ENCODE results near the gene TFDP1. TPM values are rescaled to one million over a fixed set of nuclear protein-coding genes. Genes with fewer than 3 reads are reported as not detected.

TFDP1 gene
- total RNA-seq, 2 experiments from 2014 or later: 180 to 191 TPM

DNA sequence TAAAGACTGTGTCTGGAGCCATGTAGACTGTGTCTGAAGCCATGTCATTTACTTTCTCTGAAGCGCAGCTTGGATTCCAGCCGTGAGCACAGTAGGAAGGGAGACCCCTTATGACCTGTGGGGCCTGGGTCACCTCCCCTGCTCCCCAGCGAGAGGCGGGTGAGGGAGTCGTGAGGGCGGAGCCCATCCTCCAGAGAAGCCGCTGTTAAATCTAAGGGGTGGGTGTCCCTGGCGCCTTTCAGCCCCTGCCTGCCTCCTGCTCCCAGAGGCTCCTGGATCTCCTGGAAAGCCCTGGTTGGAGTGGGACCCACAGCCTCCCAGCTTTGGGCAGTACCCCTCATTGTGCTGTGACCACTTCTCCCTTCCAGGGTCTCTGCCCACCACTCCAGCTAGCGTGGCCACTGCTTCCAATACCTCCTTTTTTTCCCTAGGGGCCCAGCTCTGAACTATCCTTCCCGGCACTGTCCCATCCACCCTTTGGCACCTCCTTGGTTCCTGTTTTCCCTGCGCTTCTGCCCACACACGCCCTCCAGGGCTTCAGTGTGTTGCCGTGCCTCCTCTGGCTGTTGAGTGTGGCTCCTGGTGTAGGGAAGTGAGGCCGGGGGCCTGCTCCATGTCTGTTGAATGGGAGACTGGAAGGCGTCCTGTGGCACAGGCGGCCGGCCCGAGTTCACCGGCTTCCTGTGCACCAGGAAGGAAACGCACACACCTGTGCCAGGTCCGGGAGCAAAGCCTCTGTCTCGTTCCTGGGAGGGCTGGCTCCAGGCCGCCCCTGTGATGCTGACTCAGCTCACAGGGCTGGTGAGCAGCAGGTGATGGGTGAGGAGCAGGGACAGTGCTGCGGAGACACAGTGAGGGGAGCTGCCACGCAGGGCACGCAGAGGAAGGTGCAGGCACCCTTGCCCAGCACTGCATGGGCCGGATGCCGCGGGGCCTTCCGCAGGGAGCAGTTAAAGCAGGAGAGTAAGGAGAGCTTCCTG, 44.0 kb downstream of the TFDP1 start:
- no peaks in the 10 kb centered on the region for H3K9me3 Mint-ChIP-seq (ENCODE audit: insufficient read depth)
- H3K27me3 Mint-ChIP-seq (ENCODE audit: low read depth): no peaks in the 10 kb centered on the region
- DNase-seq (no peak), ATAC-seq (no peak)
- CTCF ChIA-PET: no interaction called here
- H3K27ac Mint-ChIP-seq: no peak overlapping the region
- POLR2A ChIA-PET: no interaction called here
- peaks cover 9% of the 10 kb centered on the region for H3K4me1 Mint-ChIP-seq (ENCODE audit: low read depth)
- H3K4me3 Mint-ChIP-seq: no peak overlapping the region
- H3K36me3 Mint-ChIP-seq (ENCODE audit: low read depth): peaks cover 59% of the 10 kb centered on the region

DNA sequence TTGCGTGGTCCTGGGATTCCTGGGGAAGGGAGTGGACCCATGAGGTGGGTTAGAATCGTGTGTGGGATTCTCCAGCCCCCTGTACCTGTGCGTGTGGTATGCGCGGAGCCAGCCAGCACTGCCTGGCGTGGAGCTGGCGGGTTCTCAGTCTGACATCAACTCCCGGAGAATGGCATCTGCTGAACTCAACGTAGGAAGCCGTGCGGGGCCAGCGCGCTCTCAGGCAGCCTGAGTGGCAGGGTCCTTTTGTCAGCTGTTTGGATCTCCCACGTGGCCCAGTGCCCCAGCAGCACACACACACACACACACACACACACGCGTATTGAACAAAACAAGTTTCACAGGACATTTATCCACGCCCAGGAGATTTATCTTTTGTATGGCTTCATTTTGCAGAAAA, 45.3 kb downstream of the TFDP1 start:
- Mint-ChIP-seq H3K4me1 (ENCODE audit: low read depth) (peaks cover 21% of the 10 kb centered on the region), H3K36me3 (ENCODE audit: low read depth) (peaks cover 61% of the 10 kb centered on the region), H3K27ac (no peak overlapping the region), H3K4me3 (no peak overlapping the region), H3K9me3 (ENCODE audit: insufficient read depth) (no peaks in the 10 kb centered on the region), H3K27me3 (ENCODE audit: low read depth) (no peaks in the 10 kb centered on the region)
- DNase-seq (no peak), ATAC-seq (no peak)
- POLR2A ChIA-PET: no interaction called here
- CTCF ChIA-PET: no interaction called here

DNA sequence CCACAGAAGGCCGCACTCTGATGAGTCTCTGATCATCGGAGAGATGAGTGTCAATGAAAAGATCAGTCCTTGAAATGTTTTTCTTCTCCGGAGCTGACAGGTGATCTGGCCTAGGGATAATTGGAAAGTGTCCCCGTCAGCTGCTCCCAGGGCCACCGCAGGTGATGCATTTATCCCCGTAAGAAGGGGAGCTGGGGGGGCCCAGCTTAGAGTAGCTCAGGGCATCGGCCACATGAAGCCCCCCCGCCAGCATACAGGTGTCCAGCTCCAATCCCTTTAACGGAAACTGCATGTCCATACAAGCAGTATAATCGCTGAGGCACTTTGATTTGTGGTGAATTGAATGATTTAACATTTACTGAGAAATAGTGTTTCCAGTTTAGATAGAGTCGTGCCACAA, 45.7 kb downstream of the TFDP1 start:
- ATAC-seq (no peak), DNase-seq (no peak)
- no peak overlapping the region for H3K27ac Mint-ChIP-seq
- H3K4me1 Mint-ChIP-seq (ENCODE audit: low read depth): peaks cover 21% of the 10 kb centered on the region
- no peak overlapping the region for H3K4me3 Mint-ChIP-seq
- H3K9me3 Mint-ChIP-seq (ENCODE audit: insufficient read depth): no peaks in the 10 kb centered on the region
- H3K27me3 Mint-ChIP-seq (ENCODE audit: low read depth): no peaks in the 10 kb centered on the region
- H3K36me3 Mint-ChIP-seq (ENCODE audit: low read depth): peaks cover 60% of the 10 kb centered on the region
- POLR2A ChIA-PET: no interaction called here
- CTCF ChIA-PET: no interaction called here

DNA sequence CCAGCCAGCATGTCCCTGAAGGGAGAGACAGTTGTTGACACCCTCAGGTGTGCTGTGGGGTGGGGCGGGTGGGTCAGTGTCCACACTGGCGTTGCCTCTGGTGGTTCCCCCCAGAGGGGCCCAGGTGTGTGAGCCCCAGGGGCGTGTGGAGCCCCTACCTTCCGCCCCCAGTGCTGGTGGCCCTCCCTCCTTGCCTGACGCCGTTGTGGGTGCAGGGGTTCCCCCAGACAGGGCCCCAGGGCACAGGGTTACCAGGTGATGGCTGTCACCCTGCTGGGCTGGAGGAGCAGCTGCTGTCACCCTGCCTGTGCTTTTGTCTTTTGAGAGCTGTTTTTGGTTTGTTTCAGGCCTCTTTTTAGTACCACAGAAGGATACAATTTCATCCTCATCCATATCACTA, 46.3 kb downstream of the TFDP1 start:
- DNase-seq (no peak), ATAC-seq (no peak)
- CTCF ChIA-PET: no interaction called here
- Mint-ChIP-seq H3K27me3 (ENCODE audit: low read depth) (no peaks in the 10 kb centered on the region), H3K4me1 (ENCODE audit: low read depth) (peaks cover 21% of the 10 kb centered on the region), H3K27ac (no peak overlapping the region), H3K36me3 (ENCODE audit: low read depth) (peaks cover 58% of the 10 kb centered on the region), H3K4me3 (no peak overlapping the region), H3K9me3 (ENCODE audit: insufficient read depth) (no peaks in the 10 kb centered on the region)
- POLR2A ChIA-PET: no interaction called here

GRCh38 chr13:113631341-113632095, 47.0 kb downstream of the TFDP1 start:
- no peak overlapping the region for H3K4me3 Mint-ChIP-seq
- no peak overlapping the region for H3K27ac Mint-ChIP-seq
- no peak for ATAC-seq
- peaks cover 21% of the 10 kb centered on the region for H3K4me1 Mint-ChIP-seq (ENCODE audit: low read depth)
- POLR2A ChIA-PET: no interaction called here
- H3K9me3 Mint-ChIP-seq (ENCODE audit: insufficient read depth): no peaks in the 10 kb centered on the region
- CTCF ChIA-PET: no interaction called here
- no peaks in the 10 kb centered on the region for H3K27me3 Mint-ChIP-seq (ENCODE audit: low read depth)
- H3K36me3 Mint-ChIP-seq (ENCODE audit: low read depth): peaks cover 56% of the 10 kb centered on the region
- DNase-seq: no peak

GRCh38 chr13:113632706-113633484, 48.3 kb downstream of the TFDP1 start:
- Mint-ChIP-seq H3K27ac (no peak overlapping the region), H3K9me3 (ENCODE audit: insufficient read depth) (no peaks in the 10 kb centered on the region), H3K4me3 (no peak overlapping the region), H3K27me3 (ENCODE audit: low read depth) (no peaks in the 10 kb centered on the region), H3K4me1 (ENCODE audit: low read depth) (peaks cover 21% of the 10 kb centered on the region), H3K36me3 (ENCODE audit: low read depth) (peaks cover 62% of the 10 kb centered on the region)
- ChIA-PET CTCF (no interaction called here), POLR2A (no interaction called here)
- DNase-seq: no peak
- ATAC-seq: no peak

GRCh38 chr13:113633485-113633873, 48.9 kb downstream of the TFDP1 start:
- ChIA-PET POLR2A (no interaction called here), CTCF (no interaction called here)
- Mint-ChIP-seq H3K36me3 (ENCODE audit: low read depth) (peaks cover 64% of the 10 kb centered on the region), H3K4me3 (no peak overlapping the region), H3K27me3 (ENCODE audit: low read depth) (no peaks in the 10 kb centered on the region), H3K27ac (no peak overlapping the region), H3K4me1 (ENCODE audit: low read depth) (peaks cover 21% of the 10 kb centered on the region), H3K9me3 (ENCODE audit: insufficient read depth) (no peaks in the 10 kb centered on the region)
- no peak for ATAC-seq
- DNase-seq: no peak

DNA sequence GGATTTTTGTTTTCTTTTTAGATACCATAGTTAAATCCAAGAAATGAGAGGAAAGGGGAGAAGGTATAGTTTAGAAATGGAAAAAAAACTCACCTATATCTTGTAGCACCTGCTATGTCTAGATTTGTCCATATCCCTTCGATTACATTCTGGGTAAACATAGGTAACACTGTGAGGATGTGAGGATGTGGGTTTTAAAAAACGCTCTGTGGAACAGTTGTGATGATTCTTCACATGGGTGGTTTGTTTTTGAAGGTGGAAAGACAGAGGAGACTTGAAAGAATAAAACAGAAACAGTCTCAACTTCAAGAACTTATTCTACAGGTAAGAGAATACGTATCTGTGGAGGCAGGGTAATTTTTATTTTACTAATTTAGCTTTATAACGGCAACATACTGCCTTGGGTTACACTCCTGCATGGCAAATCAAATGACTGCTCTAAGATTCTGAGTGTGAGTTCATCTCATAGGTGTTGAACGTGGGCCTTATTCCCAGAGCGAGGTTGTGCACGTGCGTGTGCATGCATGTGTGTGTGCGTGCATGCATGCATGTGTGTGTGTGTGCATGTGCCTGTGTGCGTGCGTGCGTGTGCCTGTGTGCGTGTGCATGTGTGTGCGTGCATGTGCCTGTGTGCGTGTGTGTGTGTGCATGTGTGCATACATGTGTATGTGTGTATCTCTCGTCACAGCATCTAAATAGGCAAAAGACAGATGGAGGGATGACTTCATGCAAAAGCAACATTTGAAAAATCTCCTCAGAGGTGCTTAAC, 49.9 kb downstream of the TFDP1 start:
- DNase-seq: no peak
- ChIA-PET CTCF (no interaction called here), POLR2A (no interaction called here)
- no peak overlapping the region for H3K4me3 Mint-ChIP-seq
- H3K27ac Mint-ChIP-seq: peak overlapping the region; percentile 17
- no peaks in the 10 kb centered on the region for H3K9me3 Mint-ChIP-seq (ENCODE audit: insufficient read depth)
- ATAC-seq: no peak
- H3K4me1 Mint-ChIP-seq (ENCODE audit: low read depth): peaks cover 21% of the 10 kb centered on the region
- no peaks in the 10 kb centered on the region for H3K27me3 Mint-ChIP-seq (ENCODE audit: low read depth)
- peaks cover 68% of the 10 kb centered on the region for H3K36me3 Mint-ChIP-seq (ENCODE audit: low read depth)

DNA sequence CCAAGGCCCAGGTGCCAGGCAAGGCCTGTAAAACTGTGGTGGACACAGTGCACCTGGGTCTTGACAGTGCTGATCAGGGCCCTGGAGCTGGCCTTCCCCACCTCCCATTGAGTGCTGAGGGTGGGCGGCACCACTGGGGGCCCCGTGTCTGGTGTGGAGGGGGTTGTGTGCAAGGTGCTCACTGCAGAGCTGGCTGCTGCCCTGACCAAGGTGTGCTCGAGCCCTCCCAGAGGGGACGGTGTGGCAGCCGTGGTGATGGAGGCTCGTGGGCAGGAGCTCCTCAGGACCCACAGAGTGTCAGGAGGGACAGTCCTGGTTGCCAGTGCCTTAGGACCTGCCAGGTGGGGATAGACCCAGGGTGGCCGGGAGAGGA, 50.5 kb downstream of the TFDP1 start:
- Mint-ChIP-seq H3K36me3 (ENCODE audit: low read depth) (peaks cover 73% of the 10 kb centered on the region), H3K4me1 (ENCODE audit: low read depth) (peaks cover 21% of the 10 kb centered on the region), H3K27me3 (ENCODE audit: low read depth) (no peaks in the 10 kb centered on the region), H3K4me3 (no peak overlapping the region), H3K27ac (no peak overlapping the region), H3K9me3 (ENCODE audit: insufficient read depth) (no peaks in the 10 kb centered on the region)
- CTCF ChIA-PET: no interaction called here
- POLR2A ChIA-PET: no interaction called here
- no peak for ATAC-seq
- no peak for DNase-seq

DNA sequence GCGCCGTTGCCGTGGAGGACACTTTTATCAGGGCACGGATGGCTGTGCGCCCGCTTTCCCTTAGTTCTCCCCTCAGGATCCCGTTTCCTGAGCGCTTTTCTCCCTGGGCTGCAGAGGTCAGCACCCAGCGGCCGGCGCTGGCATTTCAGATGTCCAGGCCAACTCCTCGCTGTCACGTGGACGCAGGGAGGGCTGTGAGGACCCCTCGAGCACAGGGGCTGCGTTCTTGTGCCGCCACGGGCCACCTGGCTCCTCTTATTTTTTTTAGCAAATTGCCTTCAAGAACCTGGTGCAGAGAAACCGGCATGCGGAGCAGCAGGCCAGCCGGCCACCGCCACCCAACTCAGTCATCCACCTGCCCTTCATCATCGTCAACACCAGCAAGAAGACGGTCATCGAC, 51.2 kb downstream of the TFDP1 start:
- POLR2A ChIA-PET: no interaction called here
- H3K36me3 Mint-ChIP-seq (ENCODE audit: low read depth): peaks cover 78% of the 10 kb centered on the region
- CTCF ChIA-PET: no interaction called here
- H3K27me3 Mint-ChIP-seq (ENCODE audit: low read depth): no peaks in the 10 kb centered on the region
- DNase-seq (no peak), ATAC-seq (no peak)
- peaks cover 21% of the 10 kb centered on the region for H3K4me1 Mint-ChIP-seq (ENCODE audit: low read depth)
- H3K4me3 Mint-ChIP-seq: no peak overlapping the region
- H3K9me3 Mint-ChIP-seq (ENCODE audit: insufficient read depth): no peaks in the 10 kb centered on the region
- H3K27ac Mint-ChIP-seq: no peak overlapping the region

DNA sequence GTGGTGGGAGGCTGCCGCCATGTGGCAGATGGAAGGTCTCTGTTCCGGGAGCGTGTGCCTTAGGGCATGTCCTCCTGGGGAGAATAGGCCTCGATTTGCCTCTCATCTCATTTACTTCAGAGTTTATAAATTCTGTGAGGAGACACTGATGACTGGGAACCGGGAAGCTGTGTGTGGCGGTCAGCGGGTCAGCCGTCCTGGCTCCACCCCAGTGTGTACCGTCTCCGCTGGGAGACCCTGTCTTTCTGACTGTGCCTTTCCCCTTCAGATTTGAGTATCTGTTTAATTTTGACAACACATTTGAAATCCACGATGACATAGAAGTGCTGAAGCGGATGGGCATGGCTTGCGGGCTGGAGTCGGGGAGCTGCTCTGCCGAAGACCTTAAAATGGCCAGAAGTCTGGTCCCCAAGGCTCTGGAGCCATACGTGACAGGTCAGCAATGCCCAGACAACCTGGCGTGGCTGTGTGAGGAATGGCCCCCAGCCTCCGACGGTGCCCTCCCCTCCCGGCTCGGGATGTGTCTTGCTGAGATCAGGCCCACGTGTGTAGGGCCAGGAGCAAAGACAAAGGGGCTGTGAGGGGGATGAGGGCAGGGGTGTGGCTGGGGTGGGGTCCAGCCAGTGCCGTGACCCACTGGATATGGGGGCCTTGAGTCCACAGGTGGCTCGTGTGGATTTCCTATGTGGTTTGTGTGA, 51.9 kb downstream of the TFDP1 start:
- H3K27me3 Mint-ChIP-seq (ENCODE audit: low read depth): no peaks in the 10 kb centered on the region
- H3K36me3 Mint-ChIP-seq (ENCODE audit: low read depth): peaks cover 78% of the 10 kb centered on the region
- peaks cover 21% of the 10 kb centered on the region for H3K4me1 Mint-ChIP-seq (ENCODE audit: low read depth)
- ATAC-seq (no peak), DNase-seq (no peak)
- POLR2A ChIA-PET: no interaction called here
- H3K4me3 Mint-ChIP-seq: no peak overlapping the region
- CTCF ChIA-PET: interaction anchor here (0.7 kb wide), 1 partner anchor 10 kb away, joined by 3 read pairs; no protein-coding TSS in a partner anchor
- H3K9me3 Mint-ChIP-seq (ENCODE audit: insufficient read depth): no peaks in the 10 kb centered on the region
- H3K27ac Mint-ChIP-seq: no peak overlapping the region

All from activated CD8-positive, alpha-beta T cell treated with anti-CD3 and anti-CD28 coated beads, Interleukin-2, amount 10 ng/mL, durations not matched to agents 7 days and 5 days (primary cell).